ENCODE measurements around the gene GDAP2.

GRCh38 chr1:117828201-117828600, 101.2 kb downstream of the GDAP2 start:
- TF ChIP-seq, protein P1, sequence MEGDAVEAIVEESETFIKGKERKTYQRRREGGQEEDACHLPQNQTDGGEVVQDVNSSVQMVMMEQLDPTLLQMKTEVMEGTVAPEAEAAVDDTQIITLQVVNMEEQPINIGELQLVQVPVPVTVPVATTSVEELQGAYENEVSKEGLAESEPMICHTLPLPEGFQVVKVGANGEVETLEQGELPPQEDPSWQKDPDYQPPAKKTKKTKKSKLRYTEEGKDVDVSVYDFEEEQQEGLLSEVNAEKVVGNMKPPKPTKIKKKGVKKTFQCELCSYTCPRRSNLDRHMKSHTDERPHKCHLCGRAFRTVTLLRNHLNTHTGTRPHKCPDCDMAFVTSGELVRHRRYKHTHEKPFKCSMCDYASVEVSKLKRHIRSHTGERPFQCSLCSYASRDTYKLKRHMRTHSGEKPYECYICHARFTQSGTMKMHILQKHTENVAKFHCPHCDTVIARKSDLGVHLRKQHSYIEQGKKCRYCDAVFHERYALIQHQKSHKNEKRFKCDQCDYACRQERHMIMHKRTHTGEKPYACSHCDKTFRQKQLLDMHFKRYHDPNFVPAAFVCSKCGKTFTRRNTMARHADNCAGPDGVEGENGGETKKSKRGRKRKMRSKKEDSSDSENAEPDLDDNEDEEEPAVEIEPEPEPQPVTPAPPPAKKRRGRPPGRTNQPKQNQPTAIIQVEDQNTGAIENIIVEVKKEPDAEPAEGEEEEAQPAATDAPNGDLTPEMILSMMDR (IDR thresholded peaks at IDR 0.05), result no peak
- no peak for TF ChIP-seq POLR2A (IDR thresholded peaks at IDR 0.05)
